Stimulated activated CD8-positive, alpha-beta memory T cell treated with anti-CD3 and anti-CD28 coated beads, Interleukin-7, amount 100 ng/mL, for 48 hours (primary cell): ENCODE data around the gene ZNF839.

Source experiments
- DNase-seq, 2 donors: peaks; one replicate each; pipeline ENCODE4 v3.0.0-alpha.2; 2020; ENCODE audit warnings: low read depth in 1 of 2; ENCODE audit errors: extremely low read depth in 1 of 2

Gene ZNF839

DNA sequence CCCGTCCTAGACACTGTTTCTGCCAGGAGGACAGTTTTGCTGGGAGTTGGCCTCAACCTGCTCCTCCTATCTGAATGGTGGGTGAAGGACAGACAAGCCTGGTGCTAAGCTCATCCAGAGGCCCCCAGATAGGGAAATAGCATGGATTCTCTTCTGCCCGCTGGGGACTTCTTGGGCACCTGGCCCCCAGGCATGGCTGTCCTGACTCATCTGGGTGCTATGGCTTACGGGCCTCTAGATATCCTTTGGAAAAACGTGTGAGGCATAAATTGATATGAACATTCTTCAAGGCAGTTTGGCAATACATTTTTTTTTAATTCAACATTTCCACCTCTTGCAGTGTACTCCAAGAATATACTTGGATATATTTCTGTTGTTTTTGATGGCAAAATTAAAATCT lies 51.8 kb downstream of the ZNF839 start:
- no peak for DNase-seq

DNA sequence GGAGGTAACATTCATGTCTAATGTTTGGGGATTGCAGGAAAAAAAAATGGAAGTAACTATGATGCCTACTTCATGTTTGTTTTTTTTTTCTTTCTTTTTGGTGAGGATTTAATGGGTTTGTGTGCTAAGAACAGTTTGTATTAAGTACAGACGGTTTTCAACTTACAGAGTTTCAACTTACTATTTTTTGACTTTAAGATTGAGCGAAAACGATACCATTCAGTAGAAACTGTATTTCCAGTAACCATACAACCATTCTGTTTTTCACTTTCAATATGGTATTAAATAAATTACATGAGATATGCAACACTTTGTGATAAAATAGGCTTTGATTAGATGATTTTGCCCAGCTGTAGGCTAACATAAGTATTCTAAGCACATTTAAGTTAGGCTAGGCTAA lies 53.6 kb downstream of the ZNF839 start:
- no peak for DNase-seq

DNA sequence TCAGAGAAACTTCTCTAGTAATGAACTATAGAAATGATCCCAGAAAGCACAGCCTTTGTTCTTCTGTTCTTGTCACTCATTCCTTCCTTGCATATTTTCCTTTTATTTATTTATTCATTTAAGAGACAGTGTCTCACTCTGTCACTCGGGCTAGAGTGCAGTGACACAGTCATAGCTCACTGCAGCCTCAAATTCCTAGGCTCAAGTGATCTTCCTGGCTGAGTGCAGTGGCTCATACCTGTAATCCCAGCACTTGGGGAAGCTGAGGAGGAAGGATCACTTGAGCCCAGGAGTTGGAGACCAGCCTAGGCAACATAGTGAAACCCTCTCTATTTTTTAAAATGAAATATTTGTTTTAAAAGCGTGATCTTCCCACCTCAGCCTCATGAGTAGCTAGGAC lies 54.7 kb downstream of the ZNF839 start:
- no peak for DNase-seq

DNA sequence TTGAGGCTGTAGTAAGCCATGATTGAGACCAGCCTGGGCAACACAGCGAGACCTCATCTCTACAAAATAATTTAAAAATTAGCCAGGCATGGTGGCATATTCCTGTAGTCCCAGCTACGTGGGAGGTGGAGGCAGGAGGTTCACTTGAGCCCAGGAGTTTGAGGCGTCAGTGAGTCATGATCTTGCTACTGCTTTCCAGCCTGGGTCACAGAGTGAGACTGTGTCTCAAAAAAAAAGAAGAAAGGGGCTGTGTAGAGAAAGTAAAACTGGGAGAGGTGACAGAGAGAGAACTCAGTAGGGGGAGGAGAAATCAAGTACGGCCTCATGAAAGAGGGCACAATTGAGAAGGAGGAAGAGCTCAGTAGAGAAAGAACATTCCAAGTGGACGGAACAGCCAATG lies 55.6 kb downstream of the ZNF839 start:
- DNase-seq, result no peak

DNA sequence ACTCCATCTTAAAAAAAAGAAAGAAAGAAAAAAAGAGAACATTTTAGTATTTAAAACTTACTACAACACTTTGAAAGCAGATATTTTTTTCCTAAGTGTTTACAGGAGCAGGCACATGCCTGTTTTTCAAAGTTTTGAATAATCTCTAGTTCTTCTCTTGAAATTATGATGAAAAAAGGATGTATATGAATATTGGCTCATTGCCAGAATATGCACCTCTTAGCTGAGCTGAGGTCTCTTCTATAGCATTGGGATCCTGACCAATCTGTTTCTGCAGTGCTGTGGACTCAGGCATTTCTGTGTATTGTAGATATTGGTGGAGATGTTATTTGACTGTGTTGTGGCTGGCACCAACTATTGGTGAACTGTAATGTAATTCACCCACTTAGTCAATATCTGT lies 58.1 kb downstream of the ZNF839 start:
- no peak for DNase-seq

DNA sequence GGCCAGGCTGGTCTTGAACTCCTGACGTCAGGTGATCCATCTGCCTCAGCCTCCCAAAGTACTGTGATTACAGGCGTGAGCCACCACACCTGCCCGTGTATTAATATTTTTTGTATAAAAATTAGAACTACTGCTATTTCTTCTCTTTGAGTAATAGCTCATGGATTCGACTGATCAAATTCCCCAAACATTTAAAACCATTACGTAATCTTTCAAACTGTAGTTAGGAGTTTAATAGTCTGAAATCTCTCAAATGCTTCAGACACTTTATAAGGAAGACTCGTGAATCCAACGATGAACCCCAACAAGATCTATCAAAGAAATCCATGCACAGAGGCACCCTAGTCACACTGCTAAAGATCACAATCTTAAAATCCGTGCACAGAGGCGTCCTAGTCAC lies 59.3 kb downstream of the ZNF839 start:
- no peak for DNase-seq

DNA sequence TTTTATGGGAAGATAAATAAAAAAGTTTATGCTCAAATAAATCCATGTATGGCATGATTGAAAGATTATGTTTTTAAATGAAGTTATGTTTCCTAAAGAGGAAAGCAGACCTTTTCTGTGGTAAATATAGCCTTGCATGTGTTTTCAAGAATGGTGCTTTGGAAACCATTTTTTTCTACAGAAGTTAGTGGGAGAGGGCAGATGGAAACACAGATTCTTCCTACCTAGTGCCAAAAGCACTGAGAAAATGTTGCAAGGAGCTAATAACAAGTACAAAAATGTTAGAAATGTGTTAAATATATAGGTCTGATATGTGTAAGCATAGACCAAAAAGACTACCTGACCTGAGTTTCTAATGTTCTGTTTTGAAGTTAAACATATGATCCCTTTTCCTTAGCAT lies 67.5 kb downstream of the ZNF839 start:
- DNase-seq, result no peak

DNA sequence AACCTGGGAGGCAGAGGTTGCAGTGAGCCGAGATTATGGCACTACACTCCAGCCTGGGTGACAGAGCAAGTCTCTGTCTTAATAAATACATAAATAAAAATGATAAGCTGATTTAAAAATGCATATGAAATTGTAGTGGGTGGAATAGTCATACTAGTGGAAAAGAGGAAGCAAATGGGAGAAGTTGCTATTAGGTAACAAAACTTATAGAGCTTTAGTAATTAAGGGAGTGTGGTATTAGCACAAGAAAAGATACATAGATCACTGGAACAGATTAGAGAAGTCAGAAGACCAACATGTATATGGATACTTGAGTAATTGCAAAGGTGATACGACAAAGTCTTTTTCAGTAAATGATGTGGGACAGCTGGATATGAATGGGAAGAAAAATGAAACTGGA lies 69.7 kb downstream of the ZNF839 start:
- DNase-seq, result no peak

DNA sequence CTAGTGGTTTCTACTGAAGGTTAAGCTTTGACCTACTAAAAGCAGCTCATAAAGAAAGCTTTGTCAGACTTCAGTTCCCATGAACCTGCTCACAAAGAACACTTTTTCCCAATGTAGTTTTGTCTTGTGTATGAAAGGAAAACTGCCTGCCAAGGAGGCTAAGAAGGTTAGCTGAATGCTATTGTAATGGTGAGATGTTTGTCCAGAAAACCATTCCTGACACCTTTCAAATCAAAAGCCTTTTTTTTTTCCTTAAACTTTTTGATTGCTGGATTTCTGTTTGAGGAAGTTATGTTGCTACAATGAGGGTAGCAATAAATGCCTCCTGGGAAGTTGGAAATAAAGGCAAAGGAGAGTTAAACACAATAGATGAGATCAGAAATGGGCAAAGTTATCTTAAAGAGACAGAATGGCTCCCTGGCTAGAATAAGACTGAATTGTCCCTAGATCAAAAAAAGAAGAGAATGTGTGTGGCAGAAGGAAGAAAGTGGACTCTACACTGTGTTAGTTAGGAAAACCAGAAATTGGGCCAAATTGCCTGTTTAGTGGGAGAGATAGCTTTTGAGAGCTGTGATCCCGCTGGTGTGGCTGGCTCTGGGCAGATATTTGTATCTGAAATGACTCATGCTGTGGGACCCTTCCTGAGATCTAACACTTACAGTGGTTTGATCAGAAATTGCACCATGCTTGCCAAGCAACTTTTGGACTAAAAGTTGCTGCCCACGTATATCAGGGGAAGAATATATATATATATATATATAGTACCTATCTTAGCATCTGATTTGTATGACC lies 70.7 kb downstream of the ZNF839 start:
- DNase-seq, result no peak
